Activated CD4-positive, alpha-beta T cell treated with anti-CD3 and anti-CD28 coated beads for 1 hour (primary cell): ENCODE results near the gene RPLP1.

Source experiments
- DNase-seq: peaks from one replicate; pipeline ENCODE4 v3.0.0-alpha.2; 2020

The RPLP1 gene

GRCh38 chr15:69452692-69453521 lies at the start of gene RPLP1:
TSS of gene RPLP1 (plus strand) at chr15:69452818. CDS start at chr15:69452949, 131 bp downstream.
- peak; percentile 96 for DNase-seq

- DNase-seq: no peak
Observed at GRCh38 chr15:69403594-69403993, 49.0 kb upstream of the RPLP1 start.

DNA sequence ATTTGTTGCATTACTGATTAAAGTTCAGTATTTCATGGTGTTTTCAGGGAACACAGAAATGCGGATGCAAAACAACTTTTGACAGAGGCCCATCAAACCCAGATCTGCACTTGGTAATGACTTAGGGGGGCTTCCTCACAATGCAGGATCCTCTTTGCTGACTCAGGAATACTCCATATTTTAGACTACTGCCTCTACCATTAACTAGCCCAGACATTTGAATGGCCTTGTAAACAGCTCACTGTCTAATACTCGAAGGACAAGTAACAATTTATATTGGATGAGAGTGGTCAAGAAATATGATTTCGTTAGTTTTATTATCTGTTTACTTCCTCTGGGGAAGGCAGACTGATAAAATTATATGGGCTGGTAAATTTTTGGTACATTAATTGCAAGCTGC lies 47.5 kb upstream of the RPLP1 start:
- no peak for DNase-seq

DNA sequence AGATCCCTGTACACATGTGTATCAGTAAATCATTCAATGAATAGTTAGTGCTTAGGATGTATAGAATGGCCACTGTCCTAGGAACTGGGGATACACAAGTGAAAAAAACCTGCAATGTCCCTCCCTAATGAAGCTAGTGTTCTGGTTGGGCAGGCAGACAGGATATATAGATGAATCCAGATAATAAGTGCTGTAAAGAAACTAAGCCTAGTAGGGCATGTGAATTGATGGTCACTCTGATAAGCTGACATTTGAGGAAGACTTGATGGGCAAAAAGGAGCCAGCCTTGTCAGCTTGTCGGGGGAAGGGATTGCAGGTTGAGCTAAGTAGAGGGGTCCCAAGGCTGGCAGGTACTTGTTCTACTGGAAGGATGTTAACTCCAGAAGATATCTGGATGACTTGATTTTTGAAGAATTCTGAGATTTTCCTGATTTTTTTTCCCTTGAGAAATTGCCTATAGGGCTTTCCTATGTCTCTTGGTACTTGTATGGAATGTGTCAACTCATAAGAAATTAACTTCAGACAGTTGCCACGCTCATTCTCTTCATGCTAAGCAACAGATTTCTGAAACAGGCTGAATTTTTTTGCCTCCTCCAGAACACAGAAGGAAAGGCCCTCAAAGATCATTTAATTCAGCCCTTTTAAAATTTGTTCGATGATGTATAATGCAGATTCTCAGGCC lies 44.8 kb upstream of the RPLP1 start:
- DNase-seq: no peak

DNA sequence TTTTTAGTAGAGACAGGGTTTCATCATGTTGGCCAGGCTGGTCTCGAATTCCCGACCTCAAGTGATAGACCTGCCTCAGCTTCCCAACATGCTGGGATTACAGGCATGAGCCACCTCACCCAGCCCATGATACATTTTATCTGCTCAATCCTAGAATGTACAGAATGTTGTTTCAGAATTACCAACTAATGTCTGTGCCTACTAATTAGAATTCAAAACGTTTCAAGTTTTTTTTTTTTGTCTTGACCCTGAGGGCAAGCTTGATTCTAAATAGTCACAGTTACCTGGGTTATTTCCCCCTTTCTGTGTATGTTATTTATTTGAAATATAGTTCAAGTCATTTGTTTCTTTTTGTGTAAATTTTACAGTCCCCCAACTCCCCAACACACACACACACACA lies 43.8 kb upstream of the RPLP1 start:
- no peak for DNase-seq

DNA sequence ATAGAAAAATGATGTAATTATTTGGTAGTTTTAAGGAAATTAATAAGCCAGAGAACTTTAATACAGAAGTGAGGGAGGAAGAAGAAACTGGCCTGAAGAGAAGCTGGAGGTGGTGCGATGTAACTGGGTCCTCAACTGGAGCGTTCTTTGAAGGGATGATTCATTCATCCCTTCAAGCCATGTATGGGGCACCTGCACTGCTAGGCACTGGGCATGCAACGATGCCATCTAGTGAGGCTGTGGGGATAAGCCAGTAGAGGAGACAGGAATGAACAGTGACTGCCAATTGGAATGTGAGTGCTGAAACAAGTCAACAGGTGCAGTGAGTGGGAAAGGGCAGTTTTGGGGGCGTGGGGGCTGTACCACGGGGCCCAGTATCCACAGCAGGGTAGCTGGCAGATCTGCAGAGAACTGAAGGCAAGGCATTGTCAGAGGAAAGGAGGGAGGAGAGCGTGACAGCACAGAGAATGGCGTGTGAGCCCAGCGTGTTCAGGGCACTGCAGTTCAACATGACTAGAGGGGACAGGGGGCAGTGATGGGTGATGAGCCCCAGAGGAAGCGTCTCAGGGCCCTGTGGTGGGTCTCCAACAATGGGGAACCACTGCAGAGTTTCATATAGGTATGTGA lies 42.3 kb upstream of the RPLP1 start:
- no peak for DNase-seq

DNA sequence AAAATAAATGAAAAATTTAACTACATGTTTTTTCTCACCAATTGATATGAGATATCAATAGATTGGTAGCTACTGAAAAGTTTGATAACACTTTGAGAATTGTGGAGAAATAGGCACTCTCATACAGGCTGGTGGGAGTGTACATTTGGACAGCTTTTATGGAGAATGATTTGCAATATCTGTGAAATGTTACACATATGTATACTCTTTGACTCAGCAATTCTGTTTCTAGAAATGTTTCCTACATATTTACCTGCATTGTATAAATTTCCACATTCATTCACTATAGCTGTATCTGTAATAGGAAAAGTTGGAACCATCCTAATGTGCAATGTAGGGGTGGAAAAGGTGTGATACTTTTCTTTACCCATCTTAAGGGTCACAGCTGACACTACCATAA lies 40.3 kb upstream of the RPLP1 start:
- DNase-seq: no peak

- DNase-seq: no peak
Observed at GRCh38 chr15:69412701-69413100, 39.9 kb upstream of the RPLP1 start.

DNA sequence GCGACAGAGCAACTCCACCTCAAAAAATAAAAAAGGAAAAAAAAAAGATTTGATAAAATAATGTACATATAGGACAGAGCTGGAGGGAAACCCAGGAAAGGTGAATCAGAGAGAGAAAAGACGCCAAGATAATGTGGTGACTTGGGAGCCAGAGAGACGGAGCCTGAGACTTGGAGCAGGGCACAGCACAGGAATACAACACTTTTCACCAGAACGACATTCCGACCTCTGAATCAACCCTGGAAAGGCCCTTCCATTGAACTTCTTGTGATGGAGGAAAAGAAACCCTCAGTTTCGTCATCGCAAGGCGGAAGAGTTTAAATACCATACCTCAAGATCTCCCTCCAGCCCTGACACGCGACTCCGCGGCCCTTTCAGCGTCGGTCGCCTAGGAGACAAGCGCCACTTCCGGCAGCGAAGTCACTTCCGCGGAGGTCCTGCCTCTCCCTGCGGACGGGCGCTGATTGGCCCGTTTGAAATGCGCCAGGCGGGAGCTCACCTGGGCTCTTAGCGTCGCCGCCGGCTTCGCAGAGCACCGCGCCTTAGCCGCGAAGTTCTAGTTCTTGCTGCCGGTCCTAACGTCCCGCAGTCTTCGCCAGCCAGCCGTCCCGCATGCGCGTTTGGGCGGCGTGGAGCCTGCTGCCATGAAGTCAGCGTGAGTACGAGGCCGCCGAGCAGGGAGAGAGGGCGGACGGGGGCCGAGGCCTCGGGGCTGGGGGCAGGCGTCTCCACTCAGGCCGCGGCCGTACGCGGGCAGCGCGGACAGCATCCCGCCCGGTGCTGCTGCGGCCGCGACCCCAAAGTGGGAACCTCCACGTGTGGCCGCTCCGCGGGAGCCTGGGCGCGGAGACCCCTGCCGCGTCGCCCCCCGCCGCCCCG lies 38.6 kb upstream of the RPLP1 start, which contains the start of gene KIF23:
TSS of gene KIF23 (plus strand) at position 528 of the 879 bp plus-strand sequence. CDS start at position 645, 117 bp downstream.
- DNase-seq: peak; percentile 88

- DNase-seq: no peak
Observed at GRCh38 chr15:69414701-69415167, 37.9 kb upstream of the RPLP1 start.

- DNase-seq: no peak
Observed at GRCh38 chr15:69415381-69415780, 37.2 kb upstream of the RPLP1 start.

- DNase-seq: no peak
Observed at GRCh38 chr15:69417581-69417980, 35.0 kb upstream of the RPLP1 start.

DNA sequence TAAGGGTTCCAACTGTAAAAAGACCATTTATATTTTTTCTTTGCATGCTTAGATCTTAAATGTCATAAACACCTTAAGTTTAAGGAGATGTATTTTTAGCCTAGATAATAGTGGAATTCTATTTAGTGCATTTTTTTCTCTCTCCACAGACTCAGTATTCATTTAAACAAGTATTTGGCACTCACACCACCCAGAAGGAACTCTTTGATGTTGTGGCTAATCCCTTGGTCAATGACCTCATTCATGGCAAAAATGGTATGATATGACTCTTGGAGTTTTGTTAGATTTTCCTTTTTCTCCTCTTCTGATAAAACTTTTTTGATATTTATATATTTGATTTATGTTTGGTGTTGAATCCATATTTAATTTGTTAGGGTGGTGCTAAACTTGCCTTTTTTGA lies 31.1 kb upstream of the RPLP1 start:
- DNase-seq: no peak

GRCh38 chr15:69422336-69422895 lies 30.2 kb upstream of the RPLP1 start:
- DNase-seq: no peak

DNA sequence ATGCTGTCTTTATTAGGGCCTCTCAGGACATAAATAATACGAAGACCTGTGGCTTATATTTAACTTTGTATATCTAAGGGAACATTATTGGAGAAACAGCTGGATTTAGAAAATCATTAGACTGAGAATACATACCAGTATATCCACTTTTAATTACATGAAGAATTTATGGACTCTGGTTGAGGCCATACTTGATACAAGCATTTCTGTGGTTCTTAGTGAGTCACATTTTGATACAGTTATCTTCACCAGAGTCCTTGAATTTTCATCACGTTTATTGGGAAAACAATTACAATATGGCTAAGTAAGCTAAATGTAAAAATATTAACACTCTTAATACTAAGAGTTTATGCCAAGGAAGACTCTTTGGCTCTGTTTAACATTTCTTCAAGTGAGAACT lies 28.6 kb upstream of the RPLP1 start:
- no peak for DNase-seq

- DNase-seq: no peak
Observed at GRCh38 chr15:69424748-69425413, 27.7 kb upstream of the RPLP1 start.

DNA sequence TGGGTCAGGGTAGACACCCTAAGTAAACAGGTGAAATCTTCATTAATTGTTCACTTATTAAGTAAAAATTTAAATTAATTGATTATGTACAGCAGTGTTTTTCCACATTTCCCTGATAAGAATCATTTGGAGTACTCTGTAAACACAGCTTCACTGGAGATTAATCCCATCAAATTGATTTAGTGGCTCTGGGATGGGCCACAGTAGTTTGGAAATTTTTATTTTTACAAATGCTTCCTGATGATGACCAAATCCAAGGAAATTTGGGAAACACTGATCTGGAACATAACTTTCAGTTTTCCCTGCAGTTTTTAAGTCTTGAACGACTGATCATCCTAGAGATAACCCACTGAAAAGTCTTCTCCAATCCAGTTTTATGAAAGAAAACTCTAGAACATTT lies 18.8 kb upstream of the RPLP1 start:
- no peak for DNase-seq

DNA sequence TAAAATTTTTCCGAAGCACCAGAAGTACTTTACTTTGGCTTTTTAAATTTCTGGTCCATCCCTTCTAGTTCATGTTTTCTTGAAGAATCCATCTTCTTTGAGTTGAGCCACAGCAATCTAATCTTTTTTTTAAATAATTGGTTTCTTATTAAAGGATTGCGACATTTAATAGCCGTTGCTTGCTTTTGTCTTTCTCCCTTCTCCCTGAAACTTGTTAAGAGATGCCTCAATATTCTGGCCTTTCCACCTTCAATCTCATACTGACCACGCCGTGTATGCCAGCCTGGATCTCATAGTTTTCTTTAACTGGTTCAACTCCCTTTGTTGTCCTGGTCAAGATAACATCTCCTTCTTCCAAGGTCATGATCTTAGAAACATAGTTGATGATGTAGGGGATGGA lies 18.4 kb upstream of the RPLP1 start:
- no peak for DNase-seq

GRCh38 chr15:69434679-69435078 lies 17.9 kb upstream of the RPLP1 start:
- no peak for DNase-seq

DNA sequence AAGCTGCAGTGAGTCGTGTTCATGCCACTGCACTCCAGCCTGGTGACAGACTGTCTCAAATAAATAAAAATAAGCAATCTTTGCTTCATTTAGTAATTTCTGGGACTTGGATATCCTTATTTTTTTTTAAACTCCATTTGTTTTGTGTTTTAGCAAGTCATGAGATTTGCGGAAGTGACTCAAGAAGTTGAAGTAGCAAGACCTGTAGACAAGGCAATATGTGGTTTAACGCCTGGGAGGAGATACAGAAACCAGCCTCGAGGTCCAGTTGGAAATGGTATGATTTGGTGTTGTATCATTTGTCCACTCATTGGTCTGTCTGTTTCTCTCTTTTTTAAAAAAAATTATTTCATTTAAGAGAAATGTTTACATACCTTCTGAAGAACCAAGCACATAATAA lies 16.6 kb upstream of the RPLP1 start:
- DNase-seq: no peak

- no peak for DNase-seq
Observed at GRCh38 chr15:69436951-69437350, 15.7 kb upstream of the RPLP1 start.

GRCh38 chr15:69439623-69440022 lies 13.0 kb upstream of the RPLP1 start:
- DNase-seq: no peak
